SK-N-SH (cell line): ENCODE results near the gene GRIPAP1. TPM values are rescaled to one million over a fixed set of nuclear protein-coding genes. Genes with fewer than 3 reads are reported as not detected.

Experiments used
- CTCF ChIA-PET: fragments of 300-600, 350-600 bp; formaldehyde crosslinking; extraction: SDS; loops from one replicate; lab custom pipeline; 2021; lab: Yijun Ruan, JAX
- POLR2A ChIA-PET: fragments of 350-600 bp; sonication (Branson Sonifier 250); formaldehyde crosslinking; extraction: SDS; loops from one replicate; lab custom pipeline; 2020; ENCODE audit warnings: antibody characterized with exemption, inconsistent platforms; lab: Yijun Ruan, JAX
- DNase-seq: peaks from one replicate; pipeline ENCODE4 v3.0.0; 2012
- H2AFZ ChIP-seq: fragments of 200-600 bp; sonication (generic); 2 replicates; pipeline ENCODE4 v1.8.1; 2016; ENCODE audit warnings: antibody characterized with exemption, mild to moderate bottlenecking, low read depth
- H3F3A ChIP-seq: fragments of 200-600 bp; sonication (generic); replicated peaks from 2 replicates; pipeline ENCODE3; 2016; ENCODE audit warnings: antibody characterized with exemption, mild to moderate bottlenecking; ENCODE audit not compliant: insufficient read depth
- H3K27ac ChIP-seq, 2 experiments: fragments of 200-500 bp in 1 of 2; fragments of 200-600 bp in 1 of 2; sonication (Bioruptor generic) in 1 of 2; sonication (generic), shearing (Covaris generic) in 1 of 2; 2 replicates each; pipeline versions ENCODE4 v1.5.1 to v1.6.1; 2014 to 2016; ENCODE audit warnings: low read depth in 2 of 2, inconsistent platforms in 1 of 2, low read length in 1 of 2, mild to moderate bottlenecking in 1 of 2, mixed read lengths in 1 of 2
- H3K27me3 ChIP-seq: fragments of 200-600 bp; sonication (generic), shearing (Covaris generic); 2 replicates; pipeline ENCODE4 v1.6.1; 2016; ENCODE audit warnings: mixed run types; ENCODE audit not compliant: insufficient read depth
- H3K36me3 ChIP-seq, 2 experiments: fragments of 200-500 bp in 1 of 2; fragments of 200-600 bp in 1 of 2; sonication (Bioruptor generic) in 1 of 2; sonication (generic) in 1 of 2; replicated peaks in 1 of 2; 2 replicates each; pipeline versions ENCODE3 to v1.5.1; 2014 to 2016; ENCODE audit warnings: low read length in 1 of 2, mild to moderate bottlenecking in 1 of 2; ENCODE audit not compliant: insufficient read depth in 2 of 2, control insufficient read depth in 1 of 2
- H3K4me1 ChIP-seq, 2 experiments: fragments of 200-500 bp in 1 of 2; fragments of 200-600 bp in 1 of 2; sonication (Bioruptor generic) in 1 of 2; sonication (generic), shearing (Covaris generic) in 1 of 2; 2 replicates each; pipeline versions ENCODE4 v1.5.1 to v1.6.1; 2014 to 2016; ENCODE audit warnings: low read depth in 1 of 2, low read length in 1 of 2, mixed run types in 1 of 2; ENCODE audit not compliant: insufficient read depth in 2 of 2, control insufficient read depth in 1 of 2
- H3K4me2 ChIP-seq: fragments of 200-600 bp; sonication (generic), shearing (Covaris generic); 2 replicates; pipeline ENCODE4 v1.6.1; 2017; ENCODE audit warnings: mixed run types
- H3K4me3 ChIP-seq, 2 experiments: fragments of 200-500 bp in 1 of 2; fragments of 200-600 bp in 1 of 2; sonication (Bioruptor generic) in 1 of 2; sonication (generic), shearing (Covaris generic) in 1 of 2; 2 replicates each; pipeline versions ENCODE4 v1.5.1 to v1.8.1; 2014 to 2016; ENCODE audit warnings: low read depth in 2 of 2, inconsistent platforms in 1 of 2, low read length in 1 of 2, mild to moderate bottlenecking in 1 of 2, mixed read lengths in 1 of 2, moderate library complexity in 1 of 2
- H3K79me2 ChIP-seq: fragments of 200-600 bp; sonication (generic); 2 replicates; pipeline ENCODE4 v1.8.1; 2017; ENCODE audit warnings: mild to moderate bottlenecking; ENCODE audit not compliant: insufficient read depth
- H3K9ac ChIP-seq: fragments of 200-600 bp; sonication (generic); 2 replicates; pipeline ENCODE4 v1.6.1; 2017; ENCODE audit warnings: mixed run types
- H3K9me2 ChIP-seq: fragments of 200-600 bp; sonication (generic); 2 replicates; pipeline ENCODE4 v1.6.1; 2017; ENCODE audit warnings: mixed run types
- H3K9me3 ChIP-seq: fragments of 200-600 bp; sonication (generic); 2 replicates; pipeline ENCODE4 v1.6.1; 2017; ENCODE audit warnings: mixed run types, mild to moderate bottlenecking, moderate library complexity
- H4K20me1 ChIP-seq: fragments of 200-600 bp; sonication (generic); 2 replicates; pipeline ENCODE4 v1.6.1; 2017; ENCODE audit warnings: mild to moderate bottlenecking, mixed run types; ENCODE audit not compliant: insufficient read depth
- CTCF ChIP-seq: fragments of 200-600 bp; sonication (generic); IDR thresholded peaks from 2 replicates; pipeline ENCODE4 v1.6.1; 2017; ENCODE audit warnings: antibody characterized with exemption, mild to moderate bottlenecking, moderate library complexity
- FOSL2 ChIP-seq: IDR thresholded peaks from 2 replicates; pipeline ENCODE4 v1.4.0; 2012; ENCODE audit warnings: low read depth, mild to moderate bottlenecking, moderate library complexity, borderline replicate concordance
- FOXJ3 ChIP-seq: sonication (generic); formaldehyde crosslinking; IDR thresholded peaks from 2 replicates; pipeline ENCODE4 v1.5.1; 2020; ENCODE audit warnings: mild to moderate bottlenecking, missing genetic modification reagents
- FOXM1 ChIP-seq: IDR thresholded peaks from 2 replicates; pipeline ENCODE4 v1.4.0; 2012; ENCODE audit warnings: low read depth, mild to moderate bottlenecking
- GABPA ChIP-seq: IDR thresholded peaks from 2 replicates; pipeline ENCODE4 v1.4.0; 2012; ENCODE audit warnings: low read depth, mild to moderate bottlenecking
- IRF3 ChIP-seq: fragments of 150-350 bp; IDR thresholded peaks from 2 replicates; pipeline ENCODE4 v1.6.1; 2016; ENCODE audit warnings: mild to moderate bottlenecking, low read depth, low read length
- MEF2A ChIP-seq: IDR thresholded peaks from 2 replicates; pipeline ENCODE4 v1.4.0; 2012; ENCODE audit warnings: low read depth, borderline replicate concordance
- NFIC ChIP-seq: IDR thresholded peaks from 2 replicates; pipeline ENCODE4 v1.4.0; 2012; ENCODE audit warnings: borderline replicate concordance
- PBX3 ChIP-seq: IDR thresholded peaks from 2 replicates; pipeline ENCODE4; 2012
- POLR2AphosphoS5 ChIP-seq: IDR thresholded peaks from 2 replicates; pipeline ENCODE4 v1.6.1; 2012; ENCODE audit warnings: low read depth, low read length
- RCOR1 ChIP-seq: fragments of 150-350 bp; IDR thresholded peaks from 2 replicates; pipeline ENCODE4 v1.6.1; 2017; ENCODE audit warnings: antibody characterized with exemption, low read length
- RXRA ChIP-seq: IDR thresholded peaks from 2 replicates; pipeline ENCODE4 v1.4.0; 2012; ENCODE audit warnings: low read depth, mild to moderate bottlenecking, borderline replicate concordance
- SIN3A ChIP-seq: IDR thresholded peaks from 2 replicates; pipeline ENCODE4 v1.6.1; 2012; ENCODE audit warnings: low read depth, mild to moderate bottlenecking, low read length, moderate library complexity, borderline replicate concordance
- SMC3 ChIP-seq: IDR thresholded peaks from 2 replicates; pipeline ENCODE4 v1.6.1; 2012; ENCODE audit warnings: low read depth, low read length, improper control_type of control experiment
- TCF12 ChIP-seq: IDR thresholded peaks from 2 replicates; pipeline ENCODE4 v1.4.0; 2012
- TEAD4 ChIP-seq: IDR thresholded peaks from 2 replicates; pipeline ENCODE4 v1.4.0; 2012; ENCODE audit warnings: mild to moderate bottlenecking, borderline replicate concordance; ENCODE audit not compliant: insufficient read depth
- USF1 ChIP-seq: IDR thresholded peaks from 2 replicates; pipeline ENCODE4 v1.4.0; 2012; ENCODE audit warnings: low read depth, borderline replicate concordance
- YY1 ChIP-seq: IDR thresholded peaks from 2 replicates; pipeline ENCODE4 v1.4.0; 2012; ENCODE audit warnings: low read depth, mild to moderate bottlenecking
- ZBTB33 ChIP-seq: IDR thresholded peaks from 2 replicates; pipeline ENCODE4 v1.4.0; 2012; ENCODE audit warnings: low read depth, borderline replicate concordance
- WGBS: methylation state at CpG from one replicate; pipeline ENCODE4 v1.1.6; 2017; ENCODE audit warnings: low lambda C conversion rate; 5-methylcytosine and 5-hydroxymethylcytosine counted together
- polyA plus RNA-seq, 3 experiments: library from polyadenylated mRNA; depleted of rRNA; stranded (reverse); fragments of >200 nt; gene quantifications; 2 replicates each; pipeline ENCODE4 v1.2.3, GENCODE V29; 2012

The GRIPAP1 gene
- polyA plus RNA-seq, 1 of the 3 experiments (the other 2 are of a cell fraction), result 63.6 TPM

GRCh38 chrX:48927123-48927522 is 74.9 kb downstream of the GRIPAP1 start:
- no peak overlapping the region for H3K4me3 ChIP-seq
- no peaks in the 10 kb centered on the region for H3K9me3 ChIP-seq
- no peaks in the 10 kb centered on the region for H3K4me1 ChIP-seq
- no peaks in the 10 kb centered on the region for H3K79me2 ChIP-seq
- H3K9ac ChIP-seq, result no peak overlapping the region
- no peaks in the 10 kb centered on the region for H4K20me1 ChIP-seq
- DNase-seq, result no peak
- H3K9me2 ChIP-seq, result no peaks in the 10 kb centered on the region
- H3F3A ChIP-seq, result no peaks in the 10 kb centered on the region
- H3K36me3 ChIP-seq, result peaks cover 19 to 55% of the 10 kb centered on the region in 2 experiments
- no peak overlapping the region for H2AFZ ChIP-seq
- no peak overlapping the region for H3K4me2 ChIP-seq
- TF ChIP-seq RXRA, result no peak
- no peak for TF ChIP-seq CTCF
- TF ChIP-seq PBX3, result no peak
- TF ChIP-seq TCF12, result no peak
- no peak for TF ChIP-seq MEF2A
- TF ChIP-seq RCOR1, result no peak
- TF ChIP-seq YY1, result no peak
- TF ChIP-seq SMC3, result no peak
- TF ChIP-seq SIN3A, result no peak
- no peak for TF ChIP-seq FOSL2
- TF ChIP-seq GABPA, result no peak
- ChIA-PET CTCF (interaction anchor here (0.8 to 1.6 kb wide), 2 partner anchors 9 to 13 kb away, joined by 3 to 10 read pairs; no protein-coding TSS in a partner anchor), POLR2A (no interaction called here)
- H3K27me3 ChIP-seq, result no peaks in the 10 kb centered on the region
- no peak overlapping the region for H3K27ac ChIP-seq
- WGBS, result 94% methylated on average over 5 of the region's 5 CpGs

DNA sequence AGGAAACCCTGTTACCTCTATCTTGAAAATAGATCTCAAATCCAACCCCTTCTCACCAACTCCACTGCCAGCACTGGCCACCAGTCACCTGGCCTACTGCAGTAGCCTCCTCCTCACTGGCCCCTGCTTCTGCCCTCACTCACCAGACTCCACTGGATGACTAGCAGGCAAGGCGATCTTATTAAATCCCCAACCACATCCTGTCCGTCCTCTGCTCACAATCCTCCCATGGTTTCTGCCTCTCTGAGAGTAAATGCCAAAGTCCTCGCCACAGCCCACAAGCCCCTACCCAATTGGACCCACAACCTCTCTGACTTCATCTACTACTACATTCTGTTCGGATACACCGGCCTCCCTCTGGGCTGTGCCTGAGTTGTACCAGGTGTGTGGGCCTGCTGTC is 77.8 kb downstream of the GRIPAP1 start:
- no peak for DNase-seq
- Histone ChIP-seq H4K20me1 (0 out of 2 replicates have a peak, but pooled peaks cover 8% of the 10 kb centered on the region), H3K9me3 (no peaks in the 10 kb centered on the region), H3K9me2 (no peaks in the 10 kb centered on the region), H3K4me2 (no peak overlapping the region), H3K4me3 (no peak overlapping the region), H2AFZ (no peak overlapping the region), H3F3A (peaks cover 12% of the 10 kb centered on the region), H3K36me3 (peaks cover 6 to 56% of the 10 kb centered on the region in 2 experiments), H3K4me1 (peaks cover 4 to 13% of the 10 kb centered on the region in 2 experiments; a peak in 2 of 4 replicates), H3K27me3 (no peaks in the 10 kb centered on the region), H3K79me2 (no peaks in the 10 kb centered on the region), H3K9ac (no peak overlapping the region), H3K27ac (no peak overlapping the region)
- CTCF ChIA-PET, result no interaction called here
- WGBS, result 100% methylated on average over 5 of the region's 5 CpGs
- POLR2A ChIA-PET, result no interaction called here
- TF ChIP-seq RXRA (no peak), NFIC (no peak), FOXM1 (no peak), TCF12 (no peak), PBX3 (no peak), IRF3 (no peak), SIN3A (no peak), SMC3 (no peak), YY1 (no peak), ZBTB33 (no peak), POLR2AphosphoS5 (no peak), FOSL2 (no peak), TEAD4 (no peak), MEF2A (no peak), USF1 (no peak), FOXJ3 (CRISPR knock-in tag) (no peak)
